PC-3 (cell line): Measurements from ENCODE around the gene WWC2. TPM values are rescaled to one million over a fixed set of nuclear protein-coding genes. Genes with fewer than 3 reads are reported as not detected.

Experiments used
- ATAC-seq: fragments of 200-7000 bp; cut with Tn5 transposase; 2 replicates; pipeline ENCODE4 v1.9.1; 2020; ENCODE audit warnings: mild to moderate bottlenecking, moderate library complexity
- BruUV-seq: library from RNA; stranded (reverse); fragments of 400-500 nt; replicated peaks from 2 replicates; lab custom pipeline; 2021; lab: Mats Ljungman, UMichigan
- CTCF ChIA-PET: fragments of 300-600 bp; sonication (Branson Sonifier 250); formaldehyde crosslinking; loops from one replicate; lab custom pipeline; 2022; ENCODE audit warnings: antibody characterized with exemption; lab: Charles Lee
- POLR2A ChIA-PET: fragments of 300-600 bp; sonication (Branson Sonifier 250); formaldehyde crosslinking; loops from one replicate; lab custom pipeline; 2022; ENCODE audit warnings: antibody characterized with exemption; ENCODE audit not compliant: unreplicated experiment; lab: Charles Lee
- DNase-seq: peaks from one replicate; pipeline ENCODE4 v3.0.0-alpha.2; 2015
- H2AFZ ChIP-seq: fragments of 300-600 bp; sonication (generic); 2 replicates; pipeline ENCODE4 v1.6.0; 2016; ENCODE audit warnings: antibody characterized with exemption, low read length
- H3F3A ChIP-seq: fragments of 300-600 bp; sonication (generic); one replicate; pipeline ENCODE4 v1.6.0; 2017; ENCODE audit warnings: antibody characterized with exemption, low read length, control low read depth, mild to moderate bottlenecking; ENCODE audit not compliant: unreplicated experiment
- H3K27ac ChIP-seq: fragments of 300-600 bp; sonication (generic); 2 replicates; pipeline ENCODE4 v1.5.1; 2016; ENCODE audit warnings: mild to moderate bottlenecking, low read length
- H3K27me3 ChIP-seq: fragments of 300-600 bp; sonication (generic); 2 replicates; pipeline ENCODE4 v1.6.1; 2016; ENCODE audit warnings: low read length, mixed read lengths
- H3K36me3 ChIP-seq: fragments of 300-600 bp; sonication (generic); 2 replicates; pipeline ENCODE4 v1.6.1; 2016; ENCODE audit warnings: low read depth, mixed run types, low read length, mixed read lengths
- H3K4me1 ChIP-seq: fragments of 300-600 bp; sonication (generic); 2 replicates; pipeline ENCODE4 v1.5.1; 2016; ENCODE audit warnings: low read length; ENCODE audit not compliant: insufficient read depth
- H3K4me2 ChIP-seq: fragments of 300-600 bp; sonication (generic); 2 replicates; pipeline ENCODE4 v1.6.0; 2016; ENCODE audit warnings: low read length
- H3K4me3 ChIP-seq: fragments of 300-600 bp; sonication (generic); 2 replicates; pipeline ENCODE4 v1.5.1; 2016; ENCODE audit warnings: mild to moderate bottlenecking, low read length, mixed read lengths
- H3K79me2 ChIP-seq: fragments of 300-600 bp; sonication (generic); 2 replicates; pipeline ENCODE4 v1.6.1; 2017; ENCODE audit warnings: low read length, mixed read lengths
- H3K9ac ChIP-seq: fragments of 300-600 bp; sonication (generic); 2 replicates; pipeline ENCODE4 v1.6.0; 2016; ENCODE audit warnings: mild to moderate bottlenecking, low read length
- H3K9me2 ChIP-seq: fragments of 300-600 bp; sonication (generic); replicated peaks from 2 replicates; pipeline ENCODE4 v1.6.1; 2016; ENCODE audit warnings: mixed run types, low read length, mixed read lengths
- H3K9me3 ChIP-seq: fragments of 300-600 bp; sonication (generic); 2 replicates; pipeline ENCODE4 v1.6.1; 2016; ENCODE audit warnings: low read length, mixed read lengths
- H4K20me1 ChIP-seq: fragments of 300-600 bp; sonication (generic); 2 replicates; pipeline ENCODE4 v1.6.1; 2016; ENCODE audit warnings: low read length, mixed read lengths
- CTCF ChIP-seq: fragments of 300-600 bp; sonication (generic); conservative IDR thresholded peaks from 2 replicates; pipeline ENCODE4 v1.5.1; 2017; ENCODE audit warnings: antibody characterized with exemption, low read depth, mild to moderate bottlenecking, low read length
- EZH2 ChIP-seq: fragments of 300-600 bp; sonication (generic); IDR thresholded peaks from one replicate; pipeline ENCODE4 v1.6.1; 2017; ENCODE audit warnings: antibody characterized with exemption, mild to moderate bottlenecking, low read length; ENCODE audit not compliant: unreplicated experiment
- EZH2phosphoT487 ChIP-seq: fragments of 300-600 bp; sonication (generic); IDR thresholded peaks from 2 replicates; pipeline ENCODE4 v1.6.1; 2018; ENCODE audit warnings: mild to moderate bottlenecking, antibody characterized with exemption, low read length, borderline replicate concordance
- intact Hi-C: fragments of 100-400 bp; cut with micrococcal nuclease; formaldehyde crosslinking; loops from 2 replicates; pipeline ENCODE4 v1.9.0; 2023
- total RNA-seq: library from RNA; depleted of rRNA; stranded (reverse); fragments of >200 nt; gene quantifications from 2 replicates; pipeline ENCODE4 v1.2.3, GENCODE V29; 2014

WWC2 gene
- total RNA-seq, 1 experiment from 2014 or later: 15.8 TPM

DNA sequence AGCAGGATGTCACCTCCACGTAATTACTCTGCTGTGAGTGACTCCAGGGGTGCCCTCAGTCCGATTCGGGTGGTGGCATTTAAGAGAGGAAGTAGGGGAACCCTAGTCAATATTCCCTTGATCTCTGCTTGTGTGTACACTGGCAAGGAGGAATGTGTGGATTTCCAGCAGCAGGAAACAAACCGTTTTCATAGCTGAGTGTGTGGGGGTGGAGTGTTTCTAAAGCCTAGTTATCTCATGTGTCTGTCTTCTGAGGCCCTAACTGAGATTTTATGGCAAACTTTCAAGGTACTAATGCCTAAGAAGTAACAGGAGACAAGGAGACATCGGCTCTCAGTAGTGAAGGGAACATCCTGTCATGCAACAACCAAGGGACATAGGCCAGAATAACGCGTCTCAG, 229.8 kb downstream of the WWC2 start:
- Histone ChIP-seq H3K27ac (peak overlapping the region; percentile 6; the same call in 1 of the 2 replicates), H3K9me3 (peaks cover 8% of the 10 kb centered on the region), H3K79me2 (no peaks in the 10 kb centered on the region), H3K27me3 (no peaks in the 10 kb centered on the region), H3K9me2 (no peaks in the 10 kb centered on the region), H2AFZ (no peak overlapping the region), H3K36me3 (no peaks in the 10 kb centered on the region; the same call in 1 of the 2 replicates), H3F3A (no peaks in the 10 kb centered on the region), H4K20me1 (no peaks in the 10 kb centered on the region), H3K9ac (no peak overlapping the region), H3K4me3 (no peak overlapping the region), H3K4me1 (peaks cover 13% of the 10 kb centered on the region), H3K4me2 (no peak overlapping the region)
- intact Hi-C loops: no loop called here
- ChIA-PET POLR2A (no interaction called here), CTCF (no interaction called here)
- no TSS peak for BruUV-seq
- no peak for TF ChIP-seq EZH2
- no peak for TF ChIP-seq CTCF
- TF ChIP-seq EZH2phosphoT487: no peak
- peak; percentile 12 for DNase-seq
- peak; percentile 62 for ATAC-seq

- Histone ChIP-seq H3K27me3 (no peaks in the 10 kb centered on the region), H3K4me2 (no peak overlapping the region), H3K9me2 (no peaks in the 10 kb centered on the region), H2AFZ (no peak overlapping the region), H3K4me3 (no peak overlapping the region), H3K9ac (no peak overlapping the region), H3K79me2 (no peaks in the 10 kb centered on the region), H3K4me1 (peaks cover 16% of the 10 kb centered on the region), H3K27ac (0 out of 2 replicates have a peak overlapping the region, but pooled peaks have one; percentile 6), H4K20me1 (no peaks in the 10 kb centered on the region), H3K9me3 (peaks cover 8% of the 10 kb centered on the region), H3K36me3 (no peaks in the 10 kb centered on the region; the same call in 1 of the 2 replicates), H3F3A (no peaks in the 10 kb centered on the region)
- ChIA-PET POLR2A (no interaction called here), CTCF (no interaction called here)
- ATAC-seq (no peak), DNase-seq (no peak)
- no TSS peak for BruUV-seq
- TF ChIP-seq CTCF: no peak
- no peak for TF ChIP-seq EZH2
- TF ChIP-seq EZH2phosphoT487: no peak
- intact Hi-C loops: no loop called here
Measured at GRCh38 chr4:183329244-183329643, 230.2 kb downstream of the WWC2 start.

- TF ChIP-seq CTCF (no peak), EZH2phosphoT487 (no peak), EZH2 (no peak)
- H3K9ac ChIP-seq: no peak overlapping the region
- no TSS peak for BruUV-seq
- H3K4me2 ChIP-seq: no peak overlapping the region
- intact Hi-C loops: loop anchor here (5.0 kb wide), 1 partner anchor 67 kb away; no protein-coding TSS in a partner anchor
- peaks cover 3% of the 10 kb centered on the region for H3F3A ChIP-seq
- H3K4me1 ChIP-seq: peaks cover 25% of the 10 kb centered on the region
- no peaks in the 10 kb centered on the region for H3K9me2 ChIP-seq
- no peak overlapping the region for H3K4me3 ChIP-seq
- no peaks in the 10 kb centered on the region; the same call in 1 of the 2 replicates for H3K36me3 ChIP-seq
- H4K20me1 ChIP-seq: no peaks in the 10 kb centered on the region
- H3K27me3 ChIP-seq: no peaks in the 10 kb centered on the region
- H3K79me2 ChIP-seq: no peaks in the 10 kb centered on the region
- CTCF ChIA-PET: no interaction called here
- POLR2A ChIA-PET: interaction anchor here (0.6 kb wide), 1 partner anchor 729 kb away, joined by 3 read pairs; no protein-coding TSS in a partner anchor
- H2AFZ ChIP-seq: no peak overlapping the region
- ATAC-seq (no peak), DNase-seq (no peak)
- peaks cover 8% of the 10 kb centered on the region for H3K9me3 ChIP-seq
- H3K27ac ChIP-seq: no peak overlapping the region
Measured at GRCh38 chr4:183329954-183330742, 231.1 kb downstream of the WWC2 start.
